ENCODE results near the gene CD2AP.

CD2AP gene

DNA sequence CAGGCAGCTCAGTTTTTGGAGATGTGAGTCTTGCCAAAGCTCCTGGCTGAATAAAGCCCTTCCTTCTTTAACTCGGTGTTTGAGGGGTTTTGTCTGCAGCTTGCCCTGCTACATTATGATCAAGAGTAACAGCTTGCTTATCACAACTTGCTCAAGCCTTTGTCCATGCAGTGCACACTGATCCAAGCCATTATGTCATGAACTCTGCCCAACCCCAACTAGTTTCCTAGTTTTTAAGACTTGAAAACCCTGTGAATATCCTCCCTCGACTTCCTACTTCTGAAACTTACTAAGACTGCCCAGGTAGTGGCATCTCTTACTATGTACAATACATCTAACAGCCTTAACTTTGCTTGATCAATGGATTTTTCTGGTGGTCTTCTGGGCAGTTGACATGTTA lies 170.4 kb downstream of the CD2AP start:
- Histone ChIP-seq H3K9me3 (ENCODE audit: control insufficient read depth in 2 of 2, low read length in 2 of 2) (no peaks in the 10 kb centered on the region), H3K27ac (ENCODE audit: low read depth in 2 of 2, low read length in 2 of 2) (peak overlapping the region; percentile 73 to 80), H3K9ac (ENCODE audit: low read depth in 1 of 2, low read length in 2 of 2) (no peak overlapping the region)

GRCh38 chr6:47650553-47651432 lies 173.2 kb downstream of the CD2AP start:
- no peaks in the 10 kb centered on the region for H3K36me3 ChIP-seq (ENCODE audit: control insufficient read depth in 2 of 2, insufficient read depth in 2 of 2, low read length in 2 of 2)

More for the DNA sequence above, 170.4 kb downstream of the CD2AP start:
- peak overlapping the region in 1 of 2 donors; percentile 4 for H3K4me3 ChIP-seq (ENCODE audit: low read length in 2 of 2)
- H3K27me3 ChIP-seq (ENCODE audit: control insufficient read depth in 2 of 2, insufficient read depth in 2 of 2, low read length in 2 of 2) = no peaks in the 10 kb centered on the region
- H3K36me3 ChIP-seq (ENCODE audit: control insufficient read depth in 2 of 2, insufficient read depth in 2 of 2, low read length in 2 of 2) = no peaks in the 10 kb centered on the region
- peaks cover 7 to 17% of the 10 kb centered on the region in 2 donors for H3K4me1 ChIP-seq (ENCODE audit: control insufficient read depth in 2 of 2, insufficient read depth in 2 of 2, low read length in 2 of 2)

DNA sequence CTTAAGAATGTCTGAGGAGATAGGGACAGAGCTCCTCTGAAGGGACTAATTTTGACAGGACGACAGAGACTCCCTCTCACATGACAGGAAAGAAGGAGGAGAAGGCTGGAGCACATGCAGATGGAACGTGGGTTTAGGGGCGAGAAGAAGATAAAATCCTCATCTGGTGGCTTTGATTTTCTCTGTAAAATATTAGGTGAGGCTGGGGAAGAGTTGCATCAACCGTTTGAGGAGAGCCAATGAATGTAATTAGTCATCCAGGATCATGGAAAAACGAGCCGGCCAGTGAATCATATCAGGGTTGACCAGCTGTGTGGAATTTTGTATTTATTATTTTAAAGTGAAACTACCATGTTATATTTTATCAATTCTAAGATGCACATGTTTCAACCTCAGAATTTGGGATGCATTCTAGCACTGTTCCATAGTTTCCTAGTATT lies 173.9 kb downstream of the CD2AP start:
- no peaks in the 10 kb centered on the region for H3K36me3 ChIP-seq (ENCODE audit: control insufficient read depth in 2 of 2, insufficient read depth in 2 of 2, low read length in 2 of 2)
- H3K27me3 ChIP-seq (ENCODE audit: control insufficient read depth in 2 of 2, insufficient read depth in 2 of 2, low read length in 2 of 2) = no peaks in the 10 kb centered on the region
- H3K4me1 ChIP-seq (ENCODE audit: control insufficient read depth in 2 of 2, insufficient read depth in 2 of 2, low read length in 2 of 2) = peaks cover 7 to 26% of the 10 kb centered on the region in 2 donors
- no peak overlapping the region for H3K4me3 ChIP-seq (ENCODE audit: low read length in 2 of 2)
- no peaks in the 10 kb centered on the region for H3K9me3 ChIP-seq (ENCODE audit: control insufficient read depth in 2 of 2, low read length in 2 of 2)
- no peak overlapping the region for H3K9ac ChIP-seq (ENCODE audit: low read depth in 1 of 2, low read length in 2 of 2)
- no peak overlapping the region for H3K27ac ChIP-seq (ENCODE audit: low read depth in 2 of 2, low read length in 2 of 2)

More at GRCh38 chr6:47650553-47651432, 173.2 kb downstream of the CD2AP start:
- H3K9ac ChIP-seq (ENCODE audit: low read depth in 1 of 2, low read length in 2 of 2) = no peak overlapping the region
- H3K4me3 ChIP-seq (ENCODE audit: low read length in 2 of 2) = no peak overlapping the region
- no peaks in the 10 kb centered on the region for H3K27me3 ChIP-seq (ENCODE audit: control insufficient read depth in 2 of 2, insufficient read depth in 2 of 2, low read length in 2 of 2)
- H3K9me3 ChIP-seq (ENCODE audit: control insufficient read depth in 2 of 2, low read length in 2 of 2) = no peaks in the 10 kb centered on the region
- peaks cover 7 to 24% of the 10 kb centered on the region in 2 donors for H3K4me1 ChIP-seq (ENCODE audit: control insufficient read depth in 2 of 2, insufficient read depth in 2 of 2, low read length in 2 of 2)
- no peak overlapping the region for H3K27ac ChIP-seq (ENCODE audit: low read depth in 2 of 2, low read length in 2 of 2)

DNA sequence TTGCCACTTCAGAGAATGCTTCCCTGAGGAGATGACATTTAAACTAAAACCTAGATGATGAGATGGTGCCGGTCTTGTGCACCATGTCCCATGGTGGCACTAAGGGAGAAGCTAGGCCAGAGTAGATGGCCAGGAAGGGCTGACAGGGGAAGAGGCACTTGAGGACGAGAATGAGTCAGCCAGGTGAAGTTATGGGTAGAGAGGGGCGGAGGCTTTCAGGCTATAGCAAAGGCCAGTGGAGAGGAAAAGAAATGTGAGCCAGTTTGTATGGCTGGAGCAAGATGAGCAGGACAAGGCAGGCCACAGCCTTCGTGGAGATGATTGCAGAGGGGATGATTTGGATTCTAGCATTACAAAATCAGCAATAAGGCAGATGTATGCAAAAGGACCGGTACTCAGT lies 176.1 kb downstream of the CD2AP start:
- H3K9me3 ChIP-seq (ENCODE audit: control insufficient read depth in 2 of 2, low read length in 2 of 2) = no peaks in the 10 kb centered on the region

DNA sequence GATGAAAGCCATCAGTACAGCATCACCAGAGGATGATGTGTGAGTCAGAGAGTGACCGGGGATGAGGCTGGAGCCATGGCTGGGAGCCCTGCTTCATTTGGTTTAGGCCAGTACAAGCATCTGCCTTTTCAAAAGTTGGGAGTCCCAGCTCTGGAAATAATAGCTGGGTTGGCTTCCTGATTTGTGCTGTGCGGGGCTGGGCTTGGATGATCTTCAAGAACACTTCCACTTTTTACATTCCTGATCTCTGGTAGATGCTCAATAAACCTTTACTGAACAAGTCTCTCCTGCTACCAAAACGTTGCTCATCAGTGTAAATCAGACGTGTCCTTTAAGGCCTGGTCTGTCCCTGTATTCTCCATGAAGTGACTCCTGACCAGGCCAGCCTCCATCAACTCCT lies 176.7 kb downstream of the CD2AP start:
- H3K9ac ChIP-seq (ENCODE audit: low read depth in 1 of 2, low read length in 2 of 2) = peak overlapping the region in 1 of 2 donors; percentile 15
- no peaks in the 10 kb centered on the region for H3K27me3 ChIP-seq (ENCODE audit: control insufficient read depth in 2 of 2, insufficient read depth in 2 of 2, low read length in 2 of 2)
- no peaks in the 10 kb centered on the region for H3K9me3 ChIP-seq (ENCODE audit: control insufficient read depth in 2 of 2, low read length in 2 of 2)
- H3K4me1 ChIP-seq (ENCODE audit: control insufficient read depth in 2 of 2, insufficient read depth in 2 of 2, low read length in 2 of 2) = peaks cover 5 to 14% of the 10 kb centered on the region in 2 donors
- H3K27ac ChIP-seq (ENCODE audit: low read depth in 2 of 2, low read length in 2 of 2) = peak overlapping the region; percentile 27 to 52
- H3K4me3 ChIP-seq (ENCODE audit: low read length in 2 of 2) = no peak overlapping the region
- H3K36me3 ChIP-seq (ENCODE audit: control insufficient read depth in 2 of 2, insufficient read depth in 2 of 2, low read length in 2 of 2) = no peaks in the 10 kb centered on the region

More for the DNA sequence above, 176.1 kb downstream of the CD2AP start:
- H3K4me1 ChIP-seq (ENCODE audit: control insufficient read depth in 2 of 2, insufficient read depth in 2 of 2, low read length in 2 of 2) = peaks cover 5 to 14% of the 10 kb centered on the region in 2 donors
- peak overlapping the region in 1 of 2 donors; percentile 15 for H3K9ac ChIP-seq (ENCODE audit: low read depth in 1 of 2, low read length in 2 of 2)
- no peaks in the 10 kb centered on the region for H3K36me3 ChIP-seq (ENCODE audit: control insufficient read depth in 2 of 2, insufficient read depth in 2 of 2, low read length in 2 of 2)
- no peaks in the 10 kb centered on the region for H3K27me3 ChIP-seq (ENCODE audit: control insufficient read depth in 2 of 2, insufficient read depth in 2 of 2, low read length in 2 of 2)
- H3K27ac ChIP-seq (ENCODE audit: low read depth in 2 of 2, low read length in 2 of 2) = peak overlapping the region; percentile 27 to 52
- no peak overlapping the region for H3K4me3 ChIP-seq (ENCODE audit: low read length in 2 of 2)

DNA sequence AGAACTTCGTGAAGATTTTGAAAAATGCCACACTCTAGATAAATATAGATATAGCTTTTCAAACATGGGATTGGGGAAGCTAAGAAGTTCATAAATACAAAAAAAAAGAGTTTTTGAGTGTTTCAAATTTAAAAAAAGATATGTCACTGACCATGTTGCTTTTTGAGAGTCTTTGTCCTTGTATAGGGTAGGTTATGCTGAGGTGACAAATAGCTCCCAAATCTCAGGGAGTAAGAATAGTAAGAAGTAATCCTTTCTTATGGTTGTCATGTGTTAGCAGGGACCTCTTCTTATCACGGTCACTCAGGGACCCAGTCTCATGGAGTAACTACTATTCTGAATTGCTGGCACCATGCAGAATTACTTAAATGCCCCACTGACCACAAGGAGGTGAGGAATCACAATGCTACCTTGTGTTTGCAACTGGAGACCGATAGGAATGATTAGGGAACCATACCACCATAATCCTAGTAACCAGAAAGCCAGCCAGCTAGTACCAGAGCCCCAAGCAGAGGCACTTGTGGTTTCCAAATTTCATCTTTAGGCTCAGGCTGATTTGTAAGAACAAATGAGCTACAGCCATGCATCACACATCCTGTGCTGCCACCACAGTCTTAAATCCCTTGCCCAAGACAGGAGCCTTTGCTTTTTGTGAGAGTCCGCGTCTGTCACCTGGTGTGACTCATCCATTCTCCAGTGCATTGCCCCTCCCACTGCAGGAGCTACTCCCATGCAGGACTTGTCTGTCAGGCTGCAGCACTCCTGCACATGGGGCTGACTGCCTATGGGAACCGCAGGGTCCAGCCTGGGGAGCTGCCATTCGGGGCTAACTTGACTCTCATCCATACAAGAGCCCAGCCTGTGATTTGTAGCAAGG lies 178.4 kb downstream of the CD2AP start:
- Histone ChIP-seq H3K4me3 (ENCODE audit: low read length in 2 of 2) (no peak overlapping the region), H3K9ac (ENCODE audit: low read depth in 1 of 2, low read length in 2 of 2) (no peak overlapping the region), H3K27ac (ENCODE audit: low read depth in 2 of 2, low read length in 2 of 2) (no peak overlapping the region)

GRCh38 chr6:47661960-47662359 lies 184.4 kb downstream of the CD2AP start:
- no peaks in the 10 kb centered on the region for H3K9me3 ChIP-seq (ENCODE audit: control insufficient read depth in 2 of 2, low read length in 2 of 2)
- no peaks in the 10 kb centered on the region for H3K4me1 ChIP-seq (ENCODE audit: control insufficient read depth in 2 of 2, insufficient read depth in 2 of 2, low read length in 2 of 2)
- H3K27me3 ChIP-seq (ENCODE audit: control insufficient read depth in 2 of 2, insufficient read depth in 2 of 2, low read length in 2 of 2) = no peaks in the 10 kb centered on the region
- no peaks in the 10 kb centered on the region for H3K36me3 ChIP-seq (ENCODE audit: control insufficient read depth in 2 of 2, insufficient read depth in 2 of 2, low read length in 2 of 2)
- H3K9ac ChIP-seq (ENCODE audit: low read depth in 1 of 2, low read length in 2 of 2) = no peak overlapping the region
- no peak overlapping the region for H3K4me3 ChIP-seq (ENCODE audit: low read length in 2 of 2)
- H3K27ac ChIP-seq (ENCODE audit: low read depth in 2 of 2, low read length in 2 of 2) = no peak overlapping the region

More for the DNA sequence above, 178.4 kb downstream of the CD2AP start:
- Histone ChIP-seq H3K27me3 (ENCODE audit: control insufficient read depth in 2 of 2, insufficient read depth in 2 of 2, low read length in 2 of 2) (no peaks in the 10 kb centered on the region), H3K36me3 (ENCODE audit: control insufficient read depth in 2 of 2, insufficient read depth in 2 of 2, low read length in 2 of 2) (no peaks in the 10 kb centered on the region), H3K9me3 (ENCODE audit: control insufficient read depth in 2 of 2, low read length in 2 of 2) (no peaks in the 10 kb centered on the region), H3K4me1 (ENCODE audit: control insufficient read depth in 2 of 2, insufficient read depth in 2 of 2, low read length in 2 of 2) (peaks cover 2 to 11% of the 10 kb centered on the region in 2 donors)

GRCh38 chr6:47663462-47664216 lies 186.1 kb downstream of the CD2AP start:
- no peak overlapping the region for H3K27ac ChIP-seq (ENCODE audit: low read depth in 2 of 2, low read length in 2 of 2)
- no peak overlapping the region for H3K4me3 ChIP-seq (ENCODE audit: low read length in 2 of 2)
- no peaks in the 10 kb centered on the region for H3K4me1 ChIP-seq (ENCODE audit: control insufficient read depth in 2 of 2, insufficient read depth in 2 of 2, low read length in 2 of 2)
- H3K27me3 ChIP-seq (ENCODE audit: control insufficient read depth in 2 of 2, insufficient read depth in 2 of 2, low read length in 2 of 2) = no peaks in the 10 kb centered on the region
- H3K36me3 ChIP-seq (ENCODE audit: control insufficient read depth in 2 of 2, insufficient read depth in 2 of 2, low read length in 2 of 2) = no peaks in the 10 kb centered on the region
- H3K9me3 ChIP-seq (ENCODE audit: control insufficient read depth in 2 of 2, low read length in 2 of 2) = no peaks in the 10 kb centered on the region
- H3K9ac ChIP-seq (ENCODE audit: low read depth in 1 of 2, low read length in 2 of 2) = no peak overlapping the region

- Histone ChIP-seq H3K36me3 (ENCODE audit: control insufficient read depth in 2 of 2, insufficient read depth in 2 of 2, low read length in 2 of 2) (no peaks in the 10 kb centered on the region), H3K9me3 (ENCODE audit: control insufficient read depth in 2 of 2, low read length in 2 of 2) (no peaks in the 10 kb centered on the region), H3K27me3 (ENCODE audit: control insufficient read depth in 2 of 2, insufficient read depth in 2 of 2, low read length in 2 of 2) (no peaks in the 10 kb centered on the region), H3K27ac (ENCODE audit: low read depth in 2 of 2, low read length in 2 of 2) (no peak overlapping the region), H3K4me3 (ENCODE audit: low read length in 2 of 2) (no peak overlapping the region), H3K9ac (ENCODE audit: low read depth in 1 of 2, low read length in 2 of 2) (no peak overlapping the region), H3K4me1 (ENCODE audit: control insufficient read depth in 2 of 2, insufficient read depth in 2 of 2, low read length in 2 of 2) (no peaks in the 10 kb centered on the region)
Measured at GRCh38 chr6:47665112-47665511, 187.5 kb downstream of the CD2AP start.
